ENCODE results near the gene KRT17. TPM values are rescaled to one million over a fixed set of nuclear protein-coding genes. Genes with fewer than 3 reads are reported as not detected.

The KRT17 gene
- total and polyA plus RNA-seq, 9 of the 15 experiments (the other 6 are each of a cell fraction or from before 2014, with no cell fraction given): 0.23 to 0.25 TPM; not detected in 7

GRCh38 chr17:41665566-41666236 is 41.3 kb upstream of the KRT17 start (continued):
- no peak for TF ChIP-seq USF2 (CRISPR knock-in tag; IDR thresholded peaks at IDR 0.05)
- TF ChIP-seq ID3 (CRISPR knock-in tag; IDR thresholded peaks at IDR 0.05): no peak
- TF ChIP-seq ID3 (tag; IDR thresholded peaks at IDR 0.05): no peak
- TF ChIP-seq GTF2F1 (IDR thresholded peaks at IDR 0.05; ENCODE audit: low read depth, low read length): no peak
- TF ChIP-seq EWSR1 (IDR thresholded peaks at IDR 0.05; ENCODE audit: borderline replicate concordance, low read depth, partially characterized antibody): no peak
- TF ChIP-seq ZNF639 (CRISPR knock-in tag; conservative IDR thresholded peaks at IDR 0.05 in 1 of 2, IDR thresholded peaks at IDR 0.05 in 1 of 2): no peak
- TF ChIP-seq ARID3B (CRISPR knock-in tag; IDR thresholded peaks at IDR 0.05; ENCODE audit: borderline replicate concordance): no peak
- TF ChIP-seq RBM25 (IDR thresholded peaks at IDR 0.05; ENCODE audit: low read depth, low read length, severe bottlenecking): peak; percentile 7
- peak; percentile 55 for TF ChIP-seq SUPT5H (IDR thresholded peaks at IDR 0.05)
- no peak for TF ChIP-seq SIN3B (IDR thresholded peaks at IDR 0.05; ENCODE audit: low read depth)
- no peak; the same call in 1 of the 2 replicates for TF ChIP-seq EP300 (IDR thresholded peaks at IDR 0.05; ENCODE audit: low read length)
- no peak for TF ChIP-seq MLX (CRISPR knock-in tag; conservative IDR thresholded peaks at IDR 0.05)
- TF ChIP-seq BMI1 (IDR thresholded peaks at IDR 0.05; ENCODE audit: low read length): no peak
- no peak for TF ChIP-seq ZNF165 (CRISPR knock-in tag; IDR thresholded peaks at IDR 0.05; ENCODE audit: borderline replicate concordance)
- TF ChIP-seq ZNF75A (CRISPR knock-in tag; IDR thresholded peaks at IDR 0.05): no peak
- no peak for TF ChIP-seq IRF1 (CRISPR knock-in tag; IDR thresholded peaks at IDR 0.05; ENCODE audit: borderline replicate concordance)
- TF ChIP-seq HMGXB4 (CRISPR knock-in tag; IDR thresholded peaks at IDR 0.05): peak; percentile 81
- no peak for TF ChIP-seq PCBP2 (IDR thresholded peaks at IDR 0.05; ENCODE audit: low read depth, low read length, poor library complexity, severe bottlenecking)
